Hematopoietic multipotent progenitor cell (in vitro differentiated cells): Measurements from ENCODE around the gene NELFE. TPM values are rescaled to one million over a fixed set of nuclear protein-coding genes. Genes with fewer than 3 reads are reported as not detected.
"Not testable (repeated sequence)": the region's sequence is repeated elsewhere in the genome, so short reads cannot be mapped to it uniquely, and the experiment has no call there.

ENCODE experiments used
- DNase-seq, 3 donors: peaks; one replicate each; pipeline ENCODE4 v3.0.0-alpha.2; 2011 to 2015; ENCODE audit warnings: low read depth in 2 of 3, low spot score in 2 of 3
- total RNA-seq: library from RNA; depleted of rRNA; stranded (reverse); fragments of >200 nt; gene quantifications from one replicate; pipeline ENCODE4 v1.2.3, GENCODE V29; 2012

Gene NELFE
- total RNA-seq, 1 donor, result 44.7 TPM

- peak in 2 of 3 donors; percentile 40 to 60 for DNase-seq
These were observed 6.5 kb downstream of the NELFE start for GRCh38 chr6:31952140-31952805.

- no peak for DNase-seq
These were observed 8.7 kb downstream of the NELFE start for GRCh38 chr6:31949926-31950548.

DNA sequence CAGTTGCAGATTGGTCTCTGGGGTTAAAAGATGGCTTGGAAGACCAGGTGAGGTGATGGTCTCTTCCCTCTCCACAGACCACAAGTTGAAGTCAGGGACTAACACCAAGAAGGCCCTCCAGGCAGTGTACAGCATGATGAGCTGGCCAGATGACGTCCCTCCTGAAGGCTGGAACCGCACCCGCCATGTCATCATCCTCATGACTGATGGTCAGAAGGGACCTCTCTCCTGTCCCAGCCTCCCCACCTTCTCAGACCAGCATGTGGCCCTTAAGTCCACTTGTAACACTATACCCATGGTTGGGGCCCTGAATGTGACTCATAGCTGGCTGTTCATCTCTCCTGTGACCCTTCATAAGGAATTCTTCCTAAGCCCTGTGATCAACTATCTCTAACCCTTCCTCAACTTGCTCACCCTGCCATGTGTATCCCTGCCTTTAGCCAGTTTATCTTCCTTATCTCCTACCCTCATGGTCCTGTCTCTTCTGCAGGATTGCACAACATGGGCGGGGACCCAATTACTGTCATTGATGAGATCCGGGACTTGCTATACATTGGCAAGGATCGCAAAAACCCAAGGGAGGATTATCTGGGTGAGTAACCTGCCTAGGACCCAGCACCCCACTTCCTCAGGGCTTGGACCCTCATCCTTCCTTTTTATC, 9.9 kb downstream of the NELFE start:
- DNase-seq, result no peak

DNA sequence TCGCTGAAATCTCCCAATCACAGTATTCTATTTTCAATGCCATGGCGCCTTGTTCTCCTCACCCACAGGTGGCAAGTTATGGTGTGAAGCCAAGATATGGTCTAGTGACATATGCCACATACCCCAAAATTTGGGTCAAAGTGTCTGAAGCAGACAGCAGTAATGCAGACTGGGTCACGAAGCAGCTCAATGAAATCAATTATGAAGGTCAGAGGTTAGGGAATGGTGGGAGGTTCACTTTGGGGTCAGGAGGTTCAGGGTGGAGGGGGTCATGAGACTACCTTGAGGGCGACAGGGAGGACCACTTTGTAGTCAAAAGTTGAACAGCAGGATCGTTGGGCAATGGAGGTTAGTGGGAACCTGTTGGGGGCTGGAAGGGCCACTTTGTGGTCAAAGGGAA, 10.5 kb downstream of the NELFE start:
- no peak for DNase-seq

DNA sequence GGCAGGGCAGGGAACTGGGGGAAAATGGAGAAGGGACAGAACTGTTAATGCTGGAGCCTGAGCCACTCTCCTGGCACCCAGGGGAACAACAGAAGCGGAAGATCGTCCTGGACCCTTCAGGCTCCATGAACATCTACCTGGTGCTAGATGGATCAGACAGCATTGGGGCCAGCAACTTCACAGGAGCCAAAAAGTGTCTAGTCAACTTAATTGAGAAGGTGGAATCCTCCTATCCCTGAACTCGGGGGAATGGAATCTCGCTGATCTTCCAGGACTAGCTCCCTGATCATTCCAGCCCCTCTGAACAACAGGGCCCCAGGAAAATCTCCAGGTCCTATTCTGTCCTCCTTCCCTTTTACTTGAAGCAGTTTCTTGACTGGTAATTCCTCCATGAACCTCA, 10.9 kb downstream of the NELFE start:
- DNase-seq, result no peak

DNA sequence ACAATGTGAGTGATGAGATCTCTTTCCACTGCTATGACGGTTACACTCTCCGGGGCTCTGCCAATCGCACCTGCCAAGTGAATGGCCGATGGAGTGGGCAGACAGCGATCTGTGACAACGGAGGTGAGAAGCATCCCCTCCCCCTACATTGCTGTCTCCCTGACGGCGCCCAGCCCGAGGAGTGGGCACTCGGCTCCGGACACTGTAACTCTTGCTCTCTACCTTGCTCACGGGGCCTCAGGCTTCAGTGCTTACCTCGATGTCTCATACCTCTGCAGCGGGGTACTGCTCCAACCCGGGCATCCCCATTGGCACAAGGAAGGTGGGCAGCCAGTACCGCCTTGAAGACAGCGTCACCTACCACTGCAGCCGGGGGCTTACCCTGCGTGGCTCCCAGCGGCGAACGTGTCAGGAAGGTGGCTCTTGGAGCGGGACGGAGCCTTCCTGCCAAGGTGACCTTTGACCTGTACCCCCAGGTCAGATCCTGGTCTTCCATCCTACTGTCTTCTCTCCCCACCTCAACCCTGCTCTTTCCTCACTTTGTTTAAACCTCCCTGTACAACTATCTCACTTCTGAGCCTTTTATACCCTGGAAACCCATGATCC, 11.6 kb downstream of the NELFE start:
- DNase-seq, result no peak

GRCh38 chr6:31946370-31946885, 12.3 kb downstream of the NELFE start:
- DNase-seq, result no peak

DNA sequence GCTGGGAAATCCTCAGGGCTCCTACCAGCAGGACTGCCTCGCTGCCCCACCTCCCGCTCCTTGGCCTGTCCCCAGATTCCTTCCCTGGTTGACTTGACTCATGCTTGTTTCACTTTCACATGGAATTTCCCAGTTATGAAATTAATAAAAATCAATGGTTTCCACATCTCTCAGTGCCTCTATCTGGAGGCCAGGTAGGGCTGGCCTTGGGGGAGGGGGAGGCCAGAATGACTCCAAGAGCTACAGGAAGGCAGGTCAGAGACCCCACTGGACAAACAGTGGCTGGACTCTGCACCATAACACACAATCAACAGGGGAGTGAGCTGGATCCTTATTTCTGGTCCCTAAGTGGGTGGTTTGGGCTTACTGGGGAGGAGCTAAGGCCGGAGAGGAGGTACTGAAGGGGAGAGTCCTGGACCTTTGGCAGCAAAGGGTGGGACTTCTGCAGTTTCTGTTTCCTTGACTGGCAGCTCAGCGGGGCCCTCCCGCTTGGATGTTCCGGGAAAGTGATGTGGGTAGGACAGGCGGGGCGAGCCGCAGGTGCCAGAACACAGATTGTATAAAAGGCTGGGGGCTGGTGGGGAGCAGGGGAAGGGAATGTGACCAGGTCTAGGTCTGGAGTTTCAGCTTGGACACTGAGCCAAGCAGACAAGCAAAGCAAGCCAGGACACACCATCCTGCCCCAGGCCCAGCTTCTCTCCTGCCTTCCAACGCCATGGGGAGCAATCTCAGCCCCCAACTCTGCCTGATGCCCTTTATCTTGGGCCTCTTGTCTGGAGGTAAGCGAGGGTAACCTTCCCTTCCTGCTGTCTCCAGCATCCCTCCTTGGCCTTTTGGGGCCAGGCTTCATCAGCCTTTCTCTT, 13.0 kb downstream of the NELFE start, which contains the start of gene CFB:
CFB (plus strand) TSS at position 589 of the 863 bp plus-strand sequence; CDS start at position 716, 127 bp downstream.
- peak in 1 of 3 donors; percentile 30 for DNase-seq

- no peak for DNase-seq
These were observed 13.6 kb downstream of the NELFE start for GRCh38 chr6:31945154-31945506.

DNA sequence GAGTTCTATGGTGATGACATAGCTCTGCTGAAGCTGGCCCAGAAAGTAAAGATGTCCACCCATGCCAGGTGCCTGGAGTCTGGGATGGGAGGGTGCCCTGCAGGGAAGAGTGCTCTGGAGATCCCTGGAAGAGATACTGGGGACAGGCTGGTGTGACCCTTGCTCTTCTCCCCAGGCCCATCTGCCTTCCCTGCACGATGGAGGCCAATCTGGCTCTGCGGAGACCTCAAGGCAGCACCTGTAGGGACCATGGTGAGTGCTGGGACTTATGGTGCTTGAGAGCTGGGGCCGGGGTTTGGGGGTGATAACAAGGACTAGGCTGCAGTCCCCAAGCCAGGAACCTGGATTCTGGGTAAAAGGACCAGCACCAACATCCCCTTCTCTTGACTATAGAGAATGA, 15.0 kb downstream of the NELFE start:
- DNase-seq, result no peak

DNA sequence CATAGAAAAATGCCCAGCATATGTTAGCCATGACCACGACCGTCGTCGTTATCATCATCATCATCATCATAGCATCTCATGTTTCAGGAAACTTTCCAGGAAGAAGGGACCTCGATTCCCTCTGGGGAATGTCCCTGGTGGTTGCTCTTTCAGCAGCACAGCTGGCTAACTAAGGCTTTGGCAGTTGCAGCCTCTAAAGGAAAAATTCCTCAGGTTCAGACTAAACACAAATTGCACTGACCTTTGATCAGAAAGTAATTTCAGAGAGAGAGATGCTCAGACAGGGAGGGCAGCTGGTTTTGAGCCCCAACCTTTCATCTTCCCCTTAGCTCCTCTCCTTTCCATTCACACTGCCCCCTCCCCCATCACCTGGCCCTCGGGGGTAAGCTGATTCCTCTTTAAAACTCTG, 18.5 kb downstream of the NELFE start:
- DNase-seq, result no peak

GRCh38 chr6:31935823-31936222, 22.9 kb downstream of the NELFE start:
- DNase-seq, result no peak

GRCh38 chr6:31935021-31935420, 23.8 kb downstream of the NELFE start:
- no peak for DNase-seq

- no peak for DNase-seq
These were observed 25.2 kb downstream of the NELFE start for GRCh38 chr6:31933537-31933936.

GRCh38 chr6:31932137-31932536, 26.6 kb downstream of the NELFE start:
- not testable (repeated sequence) for DNase-seq

DNA sequence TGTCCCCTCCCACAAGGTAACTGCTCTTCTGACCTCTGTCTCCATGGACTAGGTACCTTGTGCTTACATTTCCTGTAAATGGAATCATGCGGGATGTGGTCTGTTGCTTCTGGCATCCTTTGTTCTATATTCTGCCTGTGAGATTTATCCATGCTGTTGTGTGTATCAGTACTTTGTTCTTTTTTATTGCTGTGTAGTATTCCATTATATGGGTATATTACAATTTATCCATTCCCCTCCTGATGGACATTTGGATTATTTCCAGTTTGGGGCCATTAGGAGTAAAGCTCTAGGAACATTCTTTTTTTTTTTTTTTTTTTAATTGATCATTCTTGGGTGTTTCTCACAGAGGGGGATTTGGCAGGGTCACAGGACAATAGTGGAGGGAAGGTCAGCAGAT, 27.8 kb downstream of the NELFE start:
- DNase-seq, result no peak

DNA sequence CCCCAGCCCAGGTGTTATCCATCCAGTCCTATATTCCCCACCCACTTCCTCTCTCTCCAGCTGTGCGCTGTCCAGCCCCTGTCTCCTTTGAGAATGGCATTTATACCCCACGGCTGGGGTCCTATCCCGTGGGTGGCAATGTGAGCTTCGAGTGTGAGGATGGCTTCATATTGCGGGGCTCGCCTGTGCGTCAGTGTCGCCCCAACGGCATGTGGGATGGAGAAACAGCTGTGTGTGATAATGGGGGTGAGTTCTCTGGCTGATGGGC, 30.2 kb downstream of the NELFE start:
- no peak for DNase-seq

DNA sequence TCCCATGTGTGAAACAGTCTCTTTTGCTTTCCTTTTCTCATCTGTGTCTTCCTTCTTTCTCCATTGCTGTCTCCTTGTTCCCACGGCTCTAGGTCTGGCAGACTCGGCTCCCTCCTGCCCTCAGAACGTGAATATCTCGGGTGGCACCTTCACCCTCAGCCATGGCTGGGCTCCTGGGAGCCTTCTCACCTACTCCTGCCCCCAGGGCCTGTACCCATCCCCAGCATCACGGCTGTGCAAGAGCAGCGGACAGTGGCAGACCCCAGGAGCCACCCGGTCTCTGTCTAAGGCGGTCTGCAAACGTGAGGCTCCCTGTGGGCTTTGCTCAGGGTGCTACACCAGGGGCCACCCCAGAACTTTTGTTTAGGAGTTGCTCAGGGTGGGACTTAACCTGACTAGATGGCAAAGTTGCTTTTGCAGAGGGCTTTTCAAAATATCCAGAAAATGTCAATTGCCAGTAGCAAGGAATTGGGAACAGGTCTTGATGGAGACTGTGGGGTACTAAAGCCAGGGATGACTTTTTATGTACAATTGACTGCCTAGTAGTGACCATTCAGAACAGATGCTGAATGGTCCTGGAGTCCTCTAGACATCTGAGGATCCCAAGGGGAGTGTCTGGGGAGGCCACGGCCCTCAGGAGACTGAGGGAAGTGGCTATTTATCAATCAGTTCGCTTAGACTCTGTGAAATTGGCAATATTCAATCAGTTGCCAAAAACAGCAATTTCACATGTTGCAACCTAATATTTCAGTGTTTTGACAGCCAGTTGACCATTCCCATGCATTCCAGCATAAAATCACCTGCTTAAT, 30.7 kb downstream of the NELFE start:
- no peak for DNase-seq

GRCh38 chr6:31927242-31927862, 31.4 kb downstream of the NELFE start, which contains the start of gene C2:
Gene C2, plus strand, starts transcription at chr6:31927717. Its CDS starts 36 bp downstream, at chr6:31927753.
- DNase-seq, result no peak
